GM18907 (cell line): Measurements from ENCODE around the gene TAF6.

Source experiments
- ATAC-seq: cut with Tn5 transposase; IDR thresholded peaks from one replicate; pipeline ENCODE4 v1.9.1; 2021; ENCODE audit warnings: mild to moderate bottlenecking, moderate library complexity; ENCODE audit not compliant: unreplicated experiment

TAF6 gene

DNA sequence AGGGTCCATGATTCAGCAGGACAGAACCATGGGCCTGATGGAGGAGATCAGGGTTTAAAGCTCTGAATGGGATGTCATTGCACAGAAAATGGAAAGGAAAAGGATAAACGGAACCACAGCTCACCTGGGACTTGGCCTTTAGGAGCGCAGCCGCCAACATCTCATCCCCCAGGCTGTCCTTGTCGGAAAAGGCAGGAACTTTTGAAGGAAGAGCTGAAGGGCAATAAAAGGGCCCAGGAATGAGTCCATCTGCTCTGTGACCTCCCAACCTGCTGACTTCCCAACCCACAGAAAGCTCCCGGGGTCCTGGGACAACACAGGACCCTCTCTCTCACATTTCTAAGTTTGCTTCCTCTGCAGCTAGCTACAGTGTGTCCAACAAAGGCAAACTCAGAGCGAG lies 43.7 kb downstream of the TAF6 start:
- ATAC-seq, result no peak

DNA sequence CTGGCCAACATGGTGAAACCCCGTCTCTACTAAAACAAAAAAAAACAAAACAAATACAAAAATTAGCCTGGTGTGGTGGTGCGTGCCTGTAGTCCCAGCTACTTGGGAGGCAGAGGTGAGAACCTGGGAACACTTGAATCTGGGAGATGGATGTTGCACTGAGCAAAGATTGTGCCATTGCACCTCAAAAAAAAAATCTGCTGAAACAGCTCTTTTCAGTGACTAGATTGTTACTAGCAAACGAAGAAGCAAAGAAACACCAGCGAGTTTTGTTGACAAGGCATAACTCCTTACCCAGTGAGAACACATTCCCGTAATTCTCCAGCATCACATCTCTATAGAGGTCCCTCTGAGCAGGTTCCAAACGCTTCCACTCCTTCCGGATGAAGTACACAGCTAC lies 44.3 kb downstream of the TAF6 start:
- ATAC-seq, result no peak

DNA sequence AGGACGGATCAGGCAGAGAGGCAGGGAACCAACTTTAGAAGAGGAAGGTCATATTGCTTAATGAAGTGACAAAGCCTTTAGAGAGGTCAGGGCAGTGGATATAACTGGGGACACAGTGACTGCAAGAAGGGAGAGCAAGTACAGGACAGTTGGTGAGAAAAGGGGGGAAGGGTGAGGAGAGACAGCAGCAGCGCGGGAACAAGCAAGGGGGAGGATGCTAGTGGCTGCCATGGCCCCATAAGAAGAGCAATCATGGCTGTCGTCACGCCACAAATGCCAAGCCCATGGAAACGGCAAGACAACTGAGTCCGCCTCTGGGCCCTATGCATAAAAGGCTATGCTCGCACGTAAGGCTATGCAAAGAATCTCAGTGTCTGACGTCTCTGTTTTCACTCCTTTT lies 46.7 kb downstream of the TAF6 start:
- no peak for ATAC-seq

DNA sequence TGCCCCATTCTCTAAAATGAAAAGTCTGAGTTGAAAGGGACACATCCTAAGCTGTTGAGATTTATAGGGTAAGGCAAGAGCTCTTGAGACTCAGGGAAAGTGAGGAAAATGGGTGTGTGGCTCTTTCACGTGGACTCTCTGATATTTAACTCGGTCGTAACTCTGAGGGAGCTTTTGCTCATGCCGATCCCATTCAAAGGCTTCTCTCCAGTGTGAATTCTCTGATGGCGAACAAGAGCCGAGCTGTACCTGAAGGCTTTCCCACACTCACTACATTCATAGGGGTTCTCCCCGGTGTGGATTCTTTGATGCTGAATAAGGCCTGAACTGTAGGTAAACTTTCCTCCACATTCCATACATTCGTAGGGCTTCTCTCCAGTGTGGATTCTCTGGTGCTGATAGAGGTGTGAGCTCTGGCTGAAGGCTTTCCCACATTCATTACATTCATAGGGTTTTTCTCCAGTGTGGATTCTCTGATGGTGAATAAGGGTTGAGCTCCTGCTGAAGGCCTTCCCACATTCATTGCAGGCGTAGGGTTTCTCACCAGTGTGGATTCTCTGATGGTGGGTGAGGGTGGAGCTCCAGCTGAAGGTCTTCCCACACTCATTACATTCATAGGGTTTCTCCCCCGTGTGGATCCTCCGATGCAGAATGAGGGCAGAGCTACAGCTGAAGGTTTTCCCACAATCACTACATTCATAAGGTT lies 48.0 kb downstream of the TAF6 start:
- ATAC-seq, result no peak

DNA sequence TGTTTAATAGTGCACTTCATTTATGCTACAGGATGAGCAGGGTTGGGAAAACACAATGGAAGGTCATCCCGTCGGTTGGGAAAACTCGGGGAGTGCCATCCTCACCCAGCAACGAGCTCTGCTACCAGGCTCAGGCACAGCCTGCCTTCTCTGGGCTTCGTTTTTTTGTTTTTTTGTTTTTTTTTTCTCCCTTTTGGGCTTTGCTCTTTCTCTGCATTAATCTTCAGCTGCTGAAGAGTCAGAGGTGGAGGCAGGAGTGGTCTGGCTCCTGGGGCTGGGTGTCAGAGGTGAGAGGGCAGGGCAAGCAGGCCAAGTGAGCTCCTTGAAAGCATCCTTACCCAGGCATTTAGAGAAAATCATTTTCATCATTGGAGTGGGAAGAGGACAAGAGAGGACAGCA lies 49.2 kb downstream of the TAF6 start:
- ATAC-seq, result no peak

DNA sequence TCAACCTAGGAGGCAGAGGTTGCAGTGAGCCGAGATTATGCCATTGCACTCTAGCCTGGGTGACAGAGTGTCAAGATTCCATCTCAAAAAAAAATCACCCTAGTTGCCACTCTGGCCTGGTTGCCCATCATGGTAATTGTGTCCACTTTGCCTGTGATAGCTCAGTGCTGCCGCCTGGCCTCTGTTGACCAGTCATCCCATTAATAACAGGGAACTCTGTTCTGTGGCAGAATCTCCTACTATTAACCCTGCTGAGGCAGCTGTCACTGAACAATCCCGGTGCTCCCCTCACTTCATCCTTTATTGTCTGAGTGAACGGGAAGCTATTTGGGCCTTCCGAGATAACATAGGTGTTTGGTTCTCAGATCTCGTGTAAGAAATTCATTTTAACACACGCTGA lies 52.2 kb downstream of the TAF6 start:
- no peak for ATAC-seq

DNA sequence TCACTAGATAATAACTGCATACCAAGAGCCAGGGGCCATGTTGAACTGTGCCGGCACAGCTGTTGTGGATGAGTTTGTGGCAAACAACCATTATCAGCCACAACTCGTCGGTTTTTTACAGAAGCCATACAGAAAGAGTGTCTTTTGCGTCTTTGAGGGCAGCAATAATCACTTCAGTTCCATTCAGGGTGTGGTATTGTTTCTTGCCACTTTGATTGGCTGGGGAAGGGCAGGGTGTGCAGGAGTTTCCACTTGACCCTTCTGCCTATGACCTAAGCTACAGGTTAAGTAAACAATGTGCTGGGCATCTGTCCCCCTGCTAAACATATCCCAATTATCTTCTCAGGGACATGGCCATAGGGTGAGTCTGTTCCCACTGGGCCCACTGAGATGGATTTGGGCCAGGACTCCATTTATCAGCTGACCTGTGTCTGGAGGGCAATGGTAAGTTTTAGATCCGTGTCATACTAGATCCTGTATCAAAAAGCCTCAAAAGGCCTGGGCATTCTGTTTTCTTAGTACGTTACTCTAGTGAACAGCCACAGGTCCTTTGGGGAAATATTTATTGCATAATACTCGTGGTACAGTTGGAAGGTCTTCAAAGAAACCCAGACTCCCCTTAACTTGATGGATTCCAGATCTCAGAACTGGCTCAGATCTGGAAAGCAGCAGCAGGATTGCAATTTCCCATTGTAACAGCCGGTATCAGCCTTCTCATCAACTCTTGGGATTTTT lies 53.5 kb downstream of the TAF6 start:
- ATAC-seq, result no peak

DNA sequence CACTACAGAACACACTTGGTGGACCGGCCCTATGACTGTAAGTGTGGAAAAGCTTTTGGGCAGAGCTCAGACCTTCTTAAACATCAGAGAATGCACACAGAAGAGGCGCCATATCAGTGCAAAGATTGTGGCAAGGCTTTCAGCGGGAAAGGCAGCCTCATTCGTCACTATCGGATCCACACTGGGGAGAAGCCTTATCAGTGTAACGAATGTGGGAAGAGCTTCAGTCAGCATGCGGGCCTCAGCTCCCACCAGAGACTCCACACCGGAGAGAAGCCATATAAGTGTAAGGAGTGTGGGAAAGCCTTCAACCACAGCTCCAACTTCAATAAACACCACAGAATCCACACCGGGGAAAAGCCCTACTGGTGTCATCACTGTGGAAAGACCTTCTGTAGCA lies 55.0 kb downstream of the TAF6 start:
- ATAC-seq, result no peak

DNA sequence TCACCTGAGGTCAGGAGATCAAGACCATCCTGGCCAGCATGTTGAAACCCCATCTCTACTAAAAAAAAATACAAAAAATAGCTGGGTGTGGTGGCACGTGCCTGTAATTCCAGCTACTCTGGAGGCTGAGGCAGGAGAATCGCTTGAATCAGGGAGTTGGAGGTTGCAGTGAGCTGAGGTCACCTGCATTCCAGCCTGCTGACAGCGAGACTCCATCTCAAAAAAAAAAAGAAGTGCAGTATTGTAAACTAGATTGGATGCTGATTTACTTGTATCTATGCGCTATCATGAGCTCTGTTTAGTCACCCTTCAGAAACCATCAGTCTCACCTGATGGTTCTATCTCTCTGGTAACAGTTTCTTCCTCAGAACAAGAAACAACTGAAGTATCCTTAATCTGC lies 55.8 kb downstream of the TAF6 start:
- ATAC-seq, result no peak

DNA sequence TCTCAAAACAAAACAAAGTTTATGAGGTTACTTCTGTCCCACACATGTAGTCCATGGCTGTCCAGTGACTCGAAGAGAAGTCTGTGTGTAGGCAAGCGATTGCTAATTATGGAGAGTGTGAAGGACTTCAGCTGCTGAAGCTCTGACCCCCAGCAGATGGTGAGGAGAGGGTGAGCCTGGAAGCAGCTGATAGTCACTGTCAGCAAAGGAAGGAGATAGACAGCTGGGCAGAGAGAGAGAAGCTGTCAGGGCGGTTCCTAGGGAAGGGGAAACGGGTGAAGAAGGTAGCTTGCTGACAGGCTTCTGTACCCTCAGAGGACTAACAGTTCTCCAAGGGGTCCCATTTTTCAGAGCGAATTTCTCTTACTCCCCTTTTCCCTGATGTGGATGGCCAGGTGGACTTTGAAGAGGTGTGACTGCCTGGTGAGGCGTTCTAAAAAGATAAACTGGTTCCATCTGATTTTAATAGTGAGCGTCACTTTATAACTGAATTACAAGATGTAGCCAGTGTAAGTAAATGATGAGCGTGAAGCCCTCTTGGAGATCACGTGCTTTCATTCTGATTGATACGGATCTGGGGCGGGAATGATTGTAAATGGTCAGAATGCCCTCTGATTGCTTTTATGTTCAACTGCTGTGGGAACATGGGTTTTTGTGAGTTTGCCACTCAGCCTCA lies 57.5 kb downstream of the TAF6 start:
- no peak for ATAC-seq

DNA sequence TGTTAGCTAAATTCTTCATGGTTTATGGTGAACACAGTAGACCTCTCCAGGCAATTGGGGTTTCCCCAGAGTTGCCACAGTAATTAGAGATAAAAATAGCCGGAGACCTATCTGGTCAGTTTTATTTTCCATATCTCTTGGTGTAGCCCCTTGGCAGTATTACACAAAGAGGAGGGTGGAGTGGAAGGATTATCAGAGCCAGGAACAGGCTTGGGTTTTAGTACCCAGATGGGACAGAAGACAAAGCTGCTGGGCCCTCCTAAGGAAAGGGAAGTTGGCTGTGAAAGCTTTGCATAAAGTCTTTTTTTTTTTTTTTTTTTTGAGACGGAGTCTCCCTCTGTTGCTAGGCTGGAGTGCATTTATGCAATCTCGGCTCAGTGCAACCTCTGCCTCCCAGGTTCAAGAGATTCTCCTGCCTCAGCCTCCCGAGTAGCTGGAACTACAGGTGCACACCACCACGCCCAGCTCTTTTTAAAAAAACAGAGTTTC lies 59.9 kb downstream of the TAF6 start:
- ATAC-seq, result no peak
